Neural cell (in vitro differentiated cells): ENCODE data around the gene GAB1. TPM values are rescaled to one million over a fixed set of nuclear protein-coding genes. Genes with fewer than 3 reads are reported as not detected.

ENCODE experiments used
- H2AFZ ChIP-seq: fragments of 200-600, 300-800 bp; sonication (generic), shearing (Covaris generic); 2 replicates; pipeline ENCODE4 v1.6.0; 2014; ENCODE audit warnings: low read depth, mild to moderate bottlenecking, antibody characterized with exemption, low read length, moderate library complexity
- H3F3A ChIP-seq: fragments of 200-600 bp; shearing (Covaris generic); 2 replicates; pipeline ENCODE4 v1.6.1; 2016; ENCODE audit warnings: mild to moderate bottlenecking, moderate library complexity, mixed read lengths, antibody characterized with exemption, low read length; ENCODE audit not compliant: insufficient read depth, poor library complexity, severe bottlenecking
- H3K27ac ChIP-seq: fragments of 200-600, 300-800 bp; sonication (generic), shearing (Covaris generic); 2 replicates; pipeline ENCODE4 v1.5.1; 2014; ENCODE audit warnings: mild to moderate bottlenecking, low read length, moderate library complexity
- H3K27me3 ChIP-seq: fragments of 300-800, 200-600 bp; sonication (generic), shearing (Covaris generic); 2 replicates; pipeline ENCODE4 v1.6.0; 2014; ENCODE audit warnings: mild to moderate bottlenecking, low read depth, low read length, moderate library complexity; ENCODE audit not compliant: insufficient read depth
- H3K36me3 ChIP-seq: fragments of 300-800, 200-600 bp; sonication (generic), shearing (Covaris generic); 2 replicates; pipeline ENCODE4 v1.5.1; 2014; ENCODE audit warnings: mild to moderate bottlenecking, antibody characterized with exemption, low read length, moderate library complexity; ENCODE audit not compliant: insufficient read depth
- H3K4me2 ChIP-seq: fragments of 300-800, 200-600 bp; sonication (generic), shearing (Covaris generic); 2 replicates; pipeline ENCODE4 v1.6.0; 2014; ENCODE audit warnings: mild to moderate bottlenecking, low read length
- H3K4me3 ChIP-seq: fragments of 300-800, 200-600 bp; sonication (generic), shearing (Covaris generic); 2 replicates; pipeline ENCODE4 v1.5.1; 2014; ENCODE audit warnings: mild to moderate bottlenecking, low read length, moderate library complexity
- H3K79me2 ChIP-seq: fragments of 200-600 bp; shearing (Covaris generic); replicated peaks from 2 replicates; pipeline ENCODE4 v1.6.0; 2014; ENCODE audit warnings: mild to moderate bottlenecking, low read length, moderate library complexity; ENCODE audit not compliant: insufficient read depth
- H3K9ac ChIP-seq: fragments of 300-800, 200-600 bp; sonication (generic), shearing (Covaris generic); 2 replicates; pipeline ENCODE4 v1.6.1; 2016; ENCODE audit warnings: mild to moderate bottlenecking, low read length, mixed read lengths
- H3K9me2 ChIP-seq: fragments of 200-600 bp; shearing (Covaris generic); 2 replicates; pipeline ENCODE4 v1.6.1; 2016; ENCODE audit warnings: mild to moderate bottlenecking, low read length, mixed read lengths; ENCODE audit not compliant: insufficient read depth
- H3K9me3 ChIP-seq: fragments of 200-600, 300-800 bp; sonication (generic), shearing (Covaris generic); 2 replicates; pipeline ENCODE4 v1.6.1; 2016; ENCODE audit warnings: mild to moderate bottlenecking, mixed run types, low read length, moderate library complexity, mixed read lengths
- H4K20me1 ChIP-seq: fragments of 200-600 bp; shearing (Covaris generic); 2 replicates; pipeline ENCODE4 v1.6.1; 2016; ENCODE audit warnings: mild to moderate bottlenecking, mixed run types; ENCODE audit not compliant: insufficient read depth
- EP300 ChIP-seq: fragments of 450-650 bp; conservative IDR thresholded peaks from 2 replicates; pipeline ENCODE4 v1.6.1; 2014; ENCODE audit warnings: antibody characterized with exemption, mild to moderate bottlenecking, moderate library complexity; ENCODE audit not compliant: poor library complexity, severe bottlenecking
- EZH2 ChIP-seq: fragments of 200-600, 300-800 bp; shearing (Covaris generic), sonication (generic); IDR thresholded peaks from 2 replicates; pipeline ENCODE4 v1.6.1; 2014; ENCODE audit warnings: antibody characterized with exemption, low read length, borderline replicate concordance, mild to moderate bottlenecking; ENCODE audit not compliant: insufficient read depth, poor library complexity, severe bottlenecking
- MXI1 ChIP-seq: fragments of 450-650 bp; conservative IDR thresholded peaks from 2 replicates; pipeline ENCODE4 v1.6.1; 2014; ENCODE audit warnings: antibody characterized with exemption, mild to moderate bottlenecking; ENCODE audit not compliant: poor library complexity, severe bottlenecking
- POLR2AphosphoS5 ChIP-seq: IDR thresholded peaks from 2 replicates; pipeline ENCODE4 v1.6.1; 2012
- RAD21 ChIP-seq: fragments of 450-650 bp; conservative IDR thresholded peaks from 2 replicates; pipeline ENCODE4 v1.6.1; 2014; ENCODE audit warnings: antibody characterized with exemption, mild to moderate bottlenecking, moderate library complexity
- SMC3 ChIP-seq: fragments of 450-650 bp; conservative IDR thresholded peaks from 2 replicates; pipeline ENCODE4 v1.6.1; 2014; ENCODE audit warnings: antibody characterized with exemption, mild to moderate bottlenecking, moderate library complexity; ENCODE audit not compliant: poor library complexity
- TAF1 ChIP-seq: IDR thresholded peaks from 2 replicates; pipeline ENCODE4 v1.6.1; 2012; ENCODE audit warnings: low read depth
- polyA plus RNA-seq: library from polyadenylated mRNA; depleted of rRNA; stranded (reverse); fragments of >200 nt; gene quantifications from 2 replicates; pipeline ENCODE4 v1.2.3, GENCODE V29; 2014
- TF ChIP-seq, protein P1 (sequence below): fragments of 450-650 bp; IDR thresholded peaks from 2 replicates; pipeline ENCODE4 v1.5.1; 2014; ENCODE audit warnings: antibody characterized with exemption, mild to moderate bottlenecking, moderate library complexity; ENCODE audit not compliant: poor library complexity, severe bottlenecking
- TF ChIP-seq, protein P2 (sequence below): IDR thresholded peaks from 2 replicates; pipeline ENCODE4 v1.6.1; 2012; ENCODE audit warnings: borderline replicate concordance

GAB1 gene
- polyA plus RNA-seq, 1 donor from 2014 or later, result 2.4 TPM

DNA sequence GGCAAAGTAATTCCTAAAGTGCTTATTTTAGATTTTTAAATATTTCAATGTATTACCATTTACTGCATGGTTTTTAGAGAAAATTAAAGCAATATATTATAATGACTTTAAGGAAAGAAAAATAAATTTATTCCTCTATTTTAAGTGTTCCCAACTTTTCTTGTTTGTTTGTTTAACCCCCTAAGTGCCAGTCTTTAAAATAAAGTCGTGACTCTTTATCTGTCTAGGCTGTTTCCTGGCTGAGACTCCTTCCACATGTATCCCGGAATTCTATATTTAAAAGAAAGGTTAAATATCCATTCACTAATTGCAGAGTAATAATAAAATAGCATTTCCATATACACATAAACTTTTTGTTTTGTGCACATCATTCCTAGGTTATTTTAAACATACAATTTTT is 71.2 kb downstream of the GAB1 start:
- no peaks in the 10 kb centered on the region for H3K36me3 ChIP-seq
- no peak overlapping the region for H3K9ac ChIP-seq
- H3K4me3 ChIP-seq, result no peak overlapping the region
- H3K9me2 ChIP-seq, result no peaks in the 10 kb centered on the region
- no peak overlapping the region for H3K27ac ChIP-seq
- no peak for TF ChIP-seq SMC3
- TF ChIP-seq, protein P1, sequence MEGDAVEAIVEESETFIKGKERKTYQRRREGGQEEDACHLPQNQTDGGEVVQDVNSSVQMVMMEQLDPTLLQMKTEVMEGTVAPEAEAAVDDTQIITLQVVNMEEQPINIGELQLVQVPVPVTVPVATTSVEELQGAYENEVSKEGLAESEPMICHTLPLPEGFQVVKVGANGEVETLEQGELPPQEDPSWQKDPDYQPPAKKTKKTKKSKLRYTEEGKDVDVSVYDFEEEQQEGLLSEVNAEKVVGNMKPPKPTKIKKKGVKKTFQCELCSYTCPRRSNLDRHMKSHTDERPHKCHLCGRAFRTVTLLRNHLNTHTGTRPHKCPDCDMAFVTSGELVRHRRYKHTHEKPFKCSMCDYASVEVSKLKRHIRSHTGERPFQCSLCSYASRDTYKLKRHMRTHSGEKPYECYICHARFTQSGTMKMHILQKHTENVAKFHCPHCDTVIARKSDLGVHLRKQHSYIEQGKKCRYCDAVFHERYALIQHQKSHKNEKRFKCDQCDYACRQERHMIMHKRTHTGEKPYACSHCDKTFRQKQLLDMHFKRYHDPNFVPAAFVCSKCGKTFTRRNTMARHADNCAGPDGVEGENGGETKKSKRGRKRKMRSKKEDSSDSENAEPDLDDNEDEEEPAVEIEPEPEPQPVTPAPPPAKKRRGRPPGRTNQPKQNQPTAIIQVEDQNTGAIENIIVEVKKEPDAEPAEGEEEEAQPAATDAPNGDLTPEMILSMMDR, result no peak
- TF ChIP-seq EZH2, result no peak
- no peak for TF ChIP-seq EP300
- TF ChIP-seq POLR2AphosphoS5, result no peak
- TF ChIP-seq, protein P2, sequence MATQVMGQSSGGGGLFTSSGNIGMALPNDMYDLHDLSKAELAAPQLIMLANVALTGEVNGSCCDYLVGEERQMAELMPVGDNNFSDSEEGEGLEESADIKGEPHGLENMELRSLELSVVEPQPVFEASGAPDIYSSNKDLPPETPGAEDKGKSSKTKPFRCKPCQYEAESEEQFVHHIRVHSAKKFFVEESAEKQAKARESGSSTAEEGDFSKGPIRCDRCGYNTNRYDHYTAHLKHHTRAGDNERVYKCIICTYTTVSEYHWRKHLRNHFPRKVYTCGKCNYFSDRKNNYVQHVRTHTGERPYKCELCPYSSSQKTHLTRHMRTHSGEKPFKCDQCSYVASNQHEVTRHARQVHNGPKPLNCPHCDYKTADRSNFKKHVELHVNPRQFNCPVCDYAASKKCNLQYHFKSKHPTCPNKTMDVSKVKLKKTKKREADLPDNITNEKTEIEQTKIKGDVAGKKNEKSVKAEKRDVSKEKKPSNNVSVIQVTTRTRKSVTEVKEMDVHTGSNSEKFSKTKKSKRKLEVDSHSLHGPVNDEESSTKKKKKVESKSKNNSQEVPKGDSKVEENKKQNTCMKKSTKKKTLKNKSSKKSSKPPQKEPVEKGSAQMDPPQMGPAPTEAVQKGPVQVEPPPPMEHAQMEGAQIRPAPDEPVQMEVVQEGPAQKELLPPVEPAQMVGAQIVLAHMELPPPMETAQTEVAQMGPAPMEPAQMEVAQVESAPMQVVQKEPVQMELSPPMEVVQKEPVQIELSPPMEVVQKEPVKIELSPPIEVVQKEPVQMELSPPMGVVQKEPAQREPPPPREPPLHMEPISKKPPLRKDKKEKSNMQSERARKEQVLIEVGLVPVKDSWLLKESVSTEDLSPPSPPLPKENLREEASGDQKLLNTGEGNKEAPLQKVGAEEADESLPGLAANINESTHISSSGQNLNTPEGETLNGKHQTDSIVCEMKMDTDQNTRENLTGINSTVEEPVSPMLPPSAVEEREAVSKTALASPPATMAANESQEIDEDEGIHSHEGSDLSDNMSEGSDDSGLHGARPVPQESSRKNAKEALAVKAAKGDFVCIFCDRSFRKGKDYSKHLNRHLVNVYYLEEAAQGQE, result no peak
- TF ChIP-seq RAD21, result no peak
- no peak for TF ChIP-seq TAF1
- no peak for TF ChIP-seq MXI1
- no peaks in the 10 kb centered on the region for H4K20me1 ChIP-seq
- H3K4me2 ChIP-seq, result no peak overlapping the region
- peaks cover under 1% of the 10 kb centered on the region for H3K79me2 ChIP-seq
- H2AFZ ChIP-seq, result no peak overlapping the region
- no peaks in the 10 kb centered on the region for H3K27me3 ChIP-seq
- no peaks in the 10 kb centered on the region for H3F3A ChIP-seq
- H3K9me3 ChIP-seq, result no peaks in the 10 kb centered on the region

DNA sequence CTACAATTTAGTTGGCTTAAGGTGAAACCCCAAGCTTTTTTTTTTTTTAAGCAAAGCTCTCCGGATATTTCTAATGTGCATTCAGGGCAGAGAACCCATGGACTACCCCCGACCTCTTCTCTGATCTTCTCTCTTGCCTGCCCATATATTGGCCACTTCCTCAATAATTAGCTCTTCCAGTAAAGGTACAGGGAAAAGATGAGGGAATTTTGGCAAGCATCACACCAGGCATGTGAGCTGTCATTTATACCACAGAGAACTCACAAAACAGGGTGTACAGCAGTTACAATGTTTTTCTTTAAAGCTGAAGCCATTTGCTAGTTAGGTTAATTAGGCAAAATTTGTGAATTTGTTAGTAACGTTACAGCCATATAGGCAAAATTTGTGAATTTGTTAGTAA is 73.3 kb downstream of the GAB1 start:
- no peak overlapping the region for H3K27ac ChIP-seq
- H3K9me2 ChIP-seq, result no peaks in the 10 kb centered on the region
- H3K4me2 ChIP-seq, result no peak overlapping the region
- no peak overlapping the region for H3K4me3 ChIP-seq
- TF ChIP-seq, protein P2, result no peak
- TF ChIP-seq MXI1 (no peak), EP300 (no peak), RAD21 (no peak), TAF1 (no peak), POLR2AphosphoS5 (no peak), EZH2 (no peak), SMC3 (no peak)
- TF ChIP-seq, protein P1, result no peak
- H3K9ac ChIP-seq, result no peak overlapping the region
- H4K20me1 ChIP-seq, result no peaks in the 10 kb centered on the region
- H3K36me3 ChIP-seq, result no peaks in the 10 kb centered on the region
- H3F3A ChIP-seq, result no peaks in the 10 kb centered on the region
- H2AFZ ChIP-seq, result no peak overlapping the region
- no peaks in the 10 kb centered on the region for H3K9me3 ChIP-seq
- peaks cover 3% of the 10 kb centered on the region for H3K79me2 ChIP-seq
- no peaks in the 10 kb centered on the region for H3K27me3 ChIP-seq
